Neural progenitor cell (in vitro differentiated cells): Measurements from ENCODE around the gene TUBB3.

ENCODE experiments used
- EZH2phosphoT487 ChIP-seq: fragments of 200-600 bp; sonication (generic); IDR thresholded peaks from 2 replicates; pipeline ENCODE4 v1.6.1; 2017; ENCODE audit warnings: antibody characterized with exemption
- TF ChIP-seq, protein P1 (sequence below): fragments of 200-600 bp; sonication (generic); IDR thresholded peaks from 2 replicates; pipeline ENCODE4 v1.5.1; 2017; ENCODE audit warnings: antibody characterized with exemption, mild to moderate bottlenecking

DNA sequence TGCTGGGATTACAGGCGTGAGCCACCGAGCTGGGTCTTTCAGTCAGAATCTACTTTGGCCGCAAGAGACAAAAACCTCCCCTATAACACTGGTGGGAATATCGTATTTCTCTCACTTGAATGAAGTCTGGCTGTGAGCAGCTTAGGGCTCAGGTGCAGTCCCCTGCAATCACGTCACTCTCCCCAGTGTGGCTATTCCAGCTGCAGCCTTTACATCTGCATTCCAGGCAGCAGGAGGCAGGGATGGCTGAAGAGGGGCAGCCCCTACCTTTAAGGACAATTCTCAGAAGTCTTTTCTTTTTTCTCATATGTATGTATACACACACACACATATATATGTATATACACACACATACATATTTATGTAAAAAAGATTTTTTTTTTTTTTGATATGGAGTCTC is 28.4 kb downstream of the TUBB3 start:
- TF ChIP-seq, protein P1, sequence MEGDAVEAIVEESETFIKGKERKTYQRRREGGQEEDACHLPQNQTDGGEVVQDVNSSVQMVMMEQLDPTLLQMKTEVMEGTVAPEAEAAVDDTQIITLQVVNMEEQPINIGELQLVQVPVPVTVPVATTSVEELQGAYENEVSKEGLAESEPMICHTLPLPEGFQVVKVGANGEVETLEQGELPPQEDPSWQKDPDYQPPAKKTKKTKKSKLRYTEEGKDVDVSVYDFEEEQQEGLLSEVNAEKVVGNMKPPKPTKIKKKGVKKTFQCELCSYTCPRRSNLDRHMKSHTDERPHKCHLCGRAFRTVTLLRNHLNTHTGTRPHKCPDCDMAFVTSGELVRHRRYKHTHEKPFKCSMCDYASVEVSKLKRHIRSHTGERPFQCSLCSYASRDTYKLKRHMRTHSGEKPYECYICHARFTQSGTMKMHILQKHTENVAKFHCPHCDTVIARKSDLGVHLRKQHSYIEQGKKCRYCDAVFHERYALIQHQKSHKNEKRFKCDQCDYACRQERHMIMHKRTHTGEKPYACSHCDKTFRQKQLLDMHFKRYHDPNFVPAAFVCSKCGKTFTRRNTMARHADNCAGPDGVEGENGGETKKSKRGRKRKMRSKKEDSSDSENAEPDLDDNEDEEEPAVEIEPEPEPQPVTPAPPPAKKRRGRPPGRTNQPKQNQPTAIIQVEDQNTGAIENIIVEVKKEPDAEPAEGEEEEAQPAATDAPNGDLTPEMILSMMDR = no peak
- no peak for TF ChIP-seq EZH2phosphoT487
